ENCODE results near the gene NCAPH2. TPM values are rescaled to one million over a fixed set of nuclear protein-coding genes. Genes with fewer than 3 reads are reported as not detected.

NCAPH2 gene
- total and polyA plus RNA-seq, 9 of the 15 experiments (the other 6 are each of a cell fraction or from before 2014, with no cell fraction given): 3.6 to 88.6 (median 32.4) TPM

DNA sequence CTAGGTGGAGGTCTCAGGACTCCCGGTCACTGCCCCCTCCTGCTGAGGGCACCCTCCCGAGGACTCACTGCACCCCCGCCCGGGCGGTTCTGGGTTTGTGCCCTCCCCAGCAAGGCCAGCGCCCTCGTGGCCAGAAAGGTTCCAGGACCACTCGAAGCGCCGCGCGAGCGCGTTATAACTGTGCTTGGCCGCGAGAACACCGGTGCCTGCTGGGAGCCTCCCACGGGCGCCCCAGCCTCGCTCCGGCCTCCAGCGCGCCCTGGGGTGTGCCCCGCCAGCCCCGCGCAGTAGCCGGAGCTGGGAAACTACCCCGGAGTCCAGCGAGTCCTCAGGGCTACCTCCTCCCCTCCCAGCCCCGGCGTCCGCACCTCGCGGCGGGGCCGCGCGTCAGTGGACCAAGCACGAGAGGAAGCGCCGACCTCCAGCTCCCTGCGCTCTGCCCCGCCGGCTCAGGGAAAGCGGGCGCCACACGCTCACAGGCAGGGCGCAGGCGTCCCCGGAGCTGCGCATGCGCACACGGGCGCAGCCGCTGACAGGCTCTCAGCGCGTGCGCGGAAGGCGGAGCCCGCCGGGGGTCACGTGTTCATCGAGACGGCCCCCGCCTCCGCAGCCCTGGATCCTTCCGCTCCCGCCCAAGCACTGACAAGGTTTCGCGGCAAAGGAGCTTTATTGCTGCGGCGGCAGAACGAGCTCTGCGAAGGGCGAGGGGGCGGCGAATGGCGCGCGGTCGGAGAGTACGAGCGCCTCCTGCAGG is 17.3 kb downstream of the NCAPH2 start, which contains the start of gene SCO2 (continued):
- no peak for TF ChIP-seq PREB (CRISPR knock-in tag; IDR thresholded peaks at IDR 0.05)
- TF ChIP-seq ZNF431 (CRISPR knock-in tag; IDR thresholded peaks at IDR 0.05): peak; percentile 73; the same call in 1 of the 2 replicates
- TF ChIP-seq MEIS2 (IDR thresholded peaks at IDR 0.05; ENCODE audit: partially characterized antibody): peak; percentile 97
- peak; percentile 20 to 30; a peak in 2 of 4 replicates for TF ChIP-seq SIN3A (IDR thresholded peaks at IDR 0.05; ENCODE audit: borderline replicate concordance in 2 of 2, control insufficient read depth in 1 of 2, low read depth in 2 of 2, low read length in 2 of 2)
- no peak for TF ChIP-seq TCF7L2 (IDR thresholded peaks at IDR 0.05; ENCODE audit: low read depth, low read length)
- no peak for TF ChIP-seq THRAP3 (IDR thresholded peaks at IDR 0.05; ENCODE audit: borderline replicate concordance)
- no peak for TF ChIP-seq NCOA1 (IDR thresholded peaks at IDR 0.05; ENCODE audit: low read depth)
- TF ChIP-seq YY1 (IDR thresholded peaks at IDR 0.05; ENCODE audit: borderline replicate concordance in 1 of 3, control insufficient read depth in 1 of 3, extremely low read depth in 1 of 3, insufficient read depth in 3 of 3, insufficient read length in 1 of 3, insufficient replicate concordance in 2 of 3, low read depth in 1 of 3, low read length in 2 of 3): peak in 2 of 3 experiments; percentile 68 to 73
- no peak; the same call in 1 of the 2 replicates for TF ChIP-seq FOXP1 (CRISPR knock-in tag; IDR thresholded peaks at IDR 0.05)
- TF ChIP-seq SAFB (IDR thresholded peaks at IDR 0.05; ENCODE audit: borderline replicate concordance, low read depth, low read length): peak; percentile 64
- no peak for TF ChIP-seq KLF13 (tag; IDR thresholded peaks at IDR 0.05; ENCODE audit: borderline replicate concordance, low read depth)
- no peak for TF ChIP-seq ID3 (CRISPR knock-in tag; IDR thresholded peaks at IDR 0.05)
- peak; percentile 70; the same call in 1 of the 2 replicates for TF ChIP-seq ID3 (tag; IDR thresholded peaks at IDR 0.05)
- TF ChIP-seq E2F8 (IDR thresholded peaks at IDR 0.05; ENCODE audit: low read depth, partially characterized antibody): peak; percentile 79
- TF ChIP-seq, protein P1, sequence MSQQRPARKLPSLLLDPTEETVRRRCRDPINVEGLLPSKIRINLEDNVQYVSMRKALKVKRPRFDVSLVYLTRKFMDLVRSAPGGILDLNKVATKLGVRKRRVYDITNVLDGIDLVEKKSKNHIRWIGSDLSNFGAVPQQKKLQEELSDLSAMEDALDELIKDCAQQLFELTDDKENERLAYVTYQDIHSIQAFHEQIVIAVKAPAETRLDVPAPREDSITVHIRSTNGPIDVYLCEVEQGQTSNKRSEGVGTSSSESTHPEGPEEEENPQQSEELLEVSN (IDR thresholded peaks at IDR 0.05; ENCODE audit: borderline replicate concordance in 1 of 2, extremely low read depth in 1 of 2, insufficient read depth in 1 of 2, insufficient read length in 1 of 2, low read depth in 1 of 2, low read length in 1 of 2, poor library complexity in 1 of 2, severe bottlenecking in 1 of 2): peak; percentile 61 to 83
- TF ChIP-seq E2F3 (CRISPR knock-in tag; IDR thresholded peaks at IDR 0.05): peak; percentile 87
- TF ChIP-seq CTBP1 (IDR thresholded peaks at IDR 0.05; ENCODE audit: borderline replicate concordance): peak; percentile 60
- peak; percentile 85 for TF ChIP-seq SUPT5H (IDR thresholded peaks at IDR 0.05)
